ENCODE measurements around the gene VWA2.

The VWA2 gene

DNA sequence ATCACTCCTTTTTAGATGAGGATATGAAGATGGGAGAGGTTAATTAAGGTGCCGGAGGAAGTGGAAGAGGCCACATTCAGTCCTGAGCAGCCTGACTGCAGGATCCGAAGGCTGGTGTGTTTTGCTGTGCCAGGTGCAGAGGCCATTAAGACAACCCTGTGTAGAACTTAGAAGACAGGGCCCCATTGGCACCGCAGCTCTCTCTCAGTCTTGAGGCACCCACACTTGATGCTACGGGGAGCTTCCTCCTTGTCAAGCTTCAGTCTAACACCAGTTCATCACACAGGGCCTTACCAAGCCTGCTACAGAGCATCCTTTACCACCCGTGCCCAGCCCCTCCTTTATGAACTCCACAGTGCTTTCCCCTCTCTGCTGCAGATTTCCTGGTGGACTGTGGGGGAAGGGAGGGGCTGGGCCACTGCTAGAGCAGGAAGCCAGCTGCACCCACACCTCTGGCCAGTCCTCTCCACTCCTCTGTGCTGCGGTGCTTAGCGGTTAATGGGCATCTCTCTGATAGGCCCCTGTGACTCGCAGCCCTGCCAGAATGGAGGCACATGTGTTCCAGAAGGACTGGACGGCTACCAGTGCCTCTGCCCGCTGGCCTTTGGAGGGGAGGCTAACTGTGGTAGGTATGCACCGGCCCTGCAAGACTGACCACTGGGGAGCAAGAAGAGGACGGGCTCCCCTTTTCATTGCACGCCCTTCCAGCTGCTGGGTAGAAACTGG, 45.5 kb downstream of the VWA2 start:
- DNase-seq (ENCODE audit: insufficient read length, low spot score) (no peak), FAIRE-seq (no peak)
- TF ChIP-seq, protein P1, sequence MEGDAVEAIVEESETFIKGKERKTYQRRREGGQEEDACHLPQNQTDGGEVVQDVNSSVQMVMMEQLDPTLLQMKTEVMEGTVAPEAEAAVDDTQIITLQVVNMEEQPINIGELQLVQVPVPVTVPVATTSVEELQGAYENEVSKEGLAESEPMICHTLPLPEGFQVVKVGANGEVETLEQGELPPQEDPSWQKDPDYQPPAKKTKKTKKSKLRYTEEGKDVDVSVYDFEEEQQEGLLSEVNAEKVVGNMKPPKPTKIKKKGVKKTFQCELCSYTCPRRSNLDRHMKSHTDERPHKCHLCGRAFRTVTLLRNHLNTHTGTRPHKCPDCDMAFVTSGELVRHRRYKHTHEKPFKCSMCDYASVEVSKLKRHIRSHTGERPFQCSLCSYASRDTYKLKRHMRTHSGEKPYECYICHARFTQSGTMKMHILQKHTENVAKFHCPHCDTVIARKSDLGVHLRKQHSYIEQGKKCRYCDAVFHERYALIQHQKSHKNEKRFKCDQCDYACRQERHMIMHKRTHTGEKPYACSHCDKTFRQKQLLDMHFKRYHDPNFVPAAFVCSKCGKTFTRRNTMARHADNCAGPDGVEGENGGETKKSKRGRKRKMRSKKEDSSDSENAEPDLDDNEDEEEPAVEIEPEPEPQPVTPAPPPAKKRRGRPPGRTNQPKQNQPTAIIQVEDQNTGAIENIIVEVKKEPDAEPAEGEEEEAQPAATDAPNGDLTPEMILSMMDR (IDR thresholded peaks at IDR 0.05; ENCODE audit: insufficient read depth, missing control alignments): no peak

DNA sequence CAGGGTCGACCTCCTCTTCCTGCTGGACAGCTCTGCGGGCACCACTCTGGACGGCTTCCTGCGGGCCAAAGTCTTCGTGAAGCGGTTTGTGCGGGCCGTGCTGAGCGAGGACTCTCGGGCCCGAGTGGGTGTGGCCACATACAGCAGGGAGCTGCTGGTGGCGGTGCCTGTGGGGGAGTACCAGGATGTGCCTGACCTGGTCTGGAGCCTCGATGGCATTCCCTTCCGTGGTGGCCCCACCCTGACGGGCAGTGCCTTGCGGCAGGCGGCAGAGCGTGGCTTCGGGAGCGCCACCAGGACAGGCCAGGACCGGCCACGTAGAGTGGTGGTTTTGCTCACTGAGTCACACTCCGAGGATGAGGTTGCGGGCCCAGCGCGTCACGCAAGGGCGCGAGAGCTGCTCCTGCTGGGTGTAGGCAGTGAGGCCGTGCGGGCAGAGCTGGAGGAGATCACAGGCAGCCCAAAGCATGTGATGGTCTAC, 46.9 kb downstream of the VWA2 start:
- FAIRE-seq (no peak), DNase-seq (ENCODE audit: insufficient read length, low spot score) (no peak)
- TF ChIP-seq, protein P1 (IDR thresholded peaks at IDR 0.05; ENCODE audit: insufficient read depth, missing control alignments): no peak

DNA sequence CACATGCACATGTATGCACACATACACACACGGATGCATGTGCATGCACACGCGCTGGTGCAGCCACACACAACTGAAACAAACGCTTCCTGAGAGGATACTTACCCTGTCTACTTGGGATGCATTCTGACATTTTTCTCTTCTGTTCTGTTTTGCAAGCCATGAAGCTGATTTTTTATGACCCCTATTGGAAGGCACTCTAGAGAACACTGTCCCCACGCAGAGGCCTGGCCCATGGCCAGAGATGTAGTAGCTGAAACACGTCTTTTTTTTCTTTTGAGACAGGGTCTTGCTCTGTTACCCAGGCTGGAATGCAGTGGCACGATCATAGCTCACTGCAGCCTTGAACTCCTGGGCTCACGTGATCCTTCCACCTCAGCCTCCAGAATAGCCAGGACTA, 47.9 kb downstream of the VWA2 start:
- no peak for DNase-seq (ENCODE audit: insufficient read length, low spot score)

DNA sequence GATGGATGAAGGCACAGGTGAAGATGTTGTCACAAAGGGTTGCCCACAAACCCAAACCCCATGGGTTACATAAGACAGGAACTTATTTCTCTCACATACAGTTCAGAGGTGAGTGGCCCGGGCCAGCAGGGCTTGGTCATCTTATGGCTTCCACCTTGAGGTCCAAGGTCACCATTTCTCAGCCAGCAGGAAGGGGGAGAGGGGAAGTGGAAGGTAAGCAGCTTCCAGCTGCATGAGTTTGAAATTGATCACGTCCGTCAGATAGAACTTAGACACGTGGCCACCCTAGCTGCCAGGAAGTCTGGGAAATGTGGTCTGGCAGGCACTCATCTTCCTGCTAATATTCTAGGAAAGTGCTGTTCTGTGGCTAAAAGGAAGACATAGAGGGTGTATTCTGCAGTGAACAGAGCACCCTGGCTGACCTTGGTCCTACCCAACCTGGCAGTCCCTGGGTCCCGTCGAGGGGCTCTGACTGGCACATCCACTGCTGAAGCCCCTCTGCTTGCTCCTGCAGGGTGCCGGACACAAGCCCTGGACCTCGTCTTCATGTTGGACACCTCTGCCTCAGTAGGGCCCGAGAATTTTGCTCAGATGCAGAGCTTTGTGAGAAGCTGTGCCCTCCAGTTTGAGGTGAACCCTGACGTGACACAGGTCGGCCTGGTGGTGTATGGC, 49.5 kb downstream of the VWA2 start:
- TF ChIP-seq, protein P1 (IDR thresholded peaks at IDR 0.05; ENCODE audit: insufficient read depth, missing control alignments): no peak
- DNase-seq (ENCODE audit: insufficient read length, low spot score) (no peak), FAIRE-seq (no peak)

More for the DNA sequence above, 47.9 kb downstream of the VWA2 start:
- no peak for FAIRE-seq
- TF ChIP-seq, protein P1 (IDR thresholded peaks at IDR 0.05; ENCODE audit: insufficient read depth, missing control alignments): no peak

DNA sequence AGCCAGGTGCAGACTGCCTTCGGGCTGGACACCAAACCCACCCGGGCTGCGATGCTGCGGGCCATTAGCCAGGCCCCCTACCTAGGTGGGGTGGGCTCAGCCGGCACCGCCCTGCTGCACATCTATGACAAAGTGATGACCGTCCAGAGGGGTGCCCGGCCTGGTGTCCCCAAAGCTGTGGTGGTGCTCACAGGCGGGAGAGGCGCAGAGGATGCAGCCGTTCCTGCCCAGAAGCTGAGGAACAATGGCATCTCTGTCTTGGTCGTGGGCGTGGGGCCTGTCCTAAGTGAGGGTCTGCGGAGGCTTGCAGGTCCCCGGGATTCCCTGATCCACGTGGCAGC, 50.0 kb downstream of the VWA2 start:
- TF ChIP-seq, protein P1 (IDR thresholded peaks at IDR 0.05; ENCODE audit: insufficient read depth, missing control alignments): no peak
- FAIRE-seq: no peak

DNA sequence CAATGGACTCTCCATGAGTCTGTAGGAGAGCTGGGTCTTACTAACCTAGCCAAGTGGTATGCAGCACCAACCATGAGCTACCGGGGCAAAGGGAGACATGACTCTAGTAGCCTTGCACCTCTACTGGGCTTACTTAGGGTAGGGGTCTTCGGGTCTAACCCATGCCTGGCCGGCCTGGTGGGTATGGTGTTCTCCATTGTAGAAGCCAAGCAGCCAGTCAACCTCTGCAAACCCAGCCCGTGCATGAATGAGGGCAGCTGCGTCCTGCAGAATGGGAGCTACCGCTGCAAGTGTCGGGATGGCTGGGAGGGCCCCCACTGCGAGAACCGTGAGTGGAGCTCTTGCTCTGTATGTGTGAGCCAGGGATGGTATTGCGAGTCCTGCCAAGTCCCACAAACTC, 51.0 kb downstream of the VWA2 start:
- DNase-seq (ENCODE audit: insufficient read length, low spot score) (no peak), FAIRE-seq (no peak)
- TF ChIP-seq, protein P1 (IDR thresholded peaks at IDR 0.05; ENCODE audit: insufficient read depth, missing control alignments): no peak

More for the DNA sequence above, 50.0 kb downstream of the VWA2 start:
- DNase-seq (ENCODE audit: insufficient read length, low spot score): no peak

DNA sequence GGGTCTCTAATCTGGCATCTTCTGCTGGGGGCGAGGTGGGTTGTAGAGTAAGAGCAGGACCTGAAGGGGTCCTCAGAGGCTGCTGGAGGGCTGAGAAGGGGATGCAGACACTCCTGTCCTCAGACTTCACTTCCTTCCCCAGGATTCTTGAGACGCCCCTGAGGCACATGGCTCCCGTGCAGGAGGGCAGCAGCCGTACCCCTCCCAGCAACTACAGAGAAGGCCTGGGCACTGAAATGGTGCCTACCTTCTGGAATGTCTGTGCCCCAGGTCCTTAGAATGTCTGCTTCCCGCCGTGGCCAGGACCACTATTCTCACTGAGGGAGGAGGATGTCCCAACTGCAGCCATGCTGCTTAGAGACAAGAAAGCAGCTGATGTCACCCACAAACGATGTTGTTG, 52.0 kb downstream of the VWA2 start:
- FAIRE-seq (no peak), DNase-seq (ENCODE audit: insufficient read length, low spot score) (no peak)
- TF ChIP-seq, protein P1 (IDR thresholded peaks at IDR 0.05; ENCODE audit: insufficient read depth, missing control alignments): no peak
